Type B pancreatic cell (in vitro differentiated cells): ENCODE results near the gene ADCYAP1R1. TPM values are rescaled to one million over a fixed set of nuclear protein-coding genes. Genes with fewer than 3 reads are reported as not detected.

Source experiments
- DNase-seq: peaks from one replicate; pipeline ENCODE4 v3.0.0; 2021; ENCODE audit warnings: mixed read lengths; ENCODE audit not compliant: unreplicated experiment; ENCODE audit errors: extremely low spot score
- H3K27ac Mint-ChIP-seq: 2 replicates; pipeline ENCODE4 v1.8.0; 2021; ENCODE audit warnings: mild to moderate bottlenecking, mixed read lengths
- H3K27me3 Mint-ChIP-seq: 2 replicates; pipeline ENCODE4 v1.8.0; 2021; ENCODE audit warnings: mixed read lengths
- H3K36me3 Mint-ChIP-seq: 2 replicates; pipeline ENCODE4 v1.8.0; 2021; ENCODE audit warnings: mixed read lengths
- H3K4me1 Mint-ChIP-seq: one replicate; pipeline ENCODE4 v1.8.0; 2021; ENCODE audit warnings: mixed read lengths; ENCODE audit not compliant: unreplicated experiment
- H3K4me3 Mint-ChIP-seq: 2 replicates; pipeline ENCODE4 v1.8.0; 2021; ENCODE audit warnings: mild to moderate bottlenecking, mixed read lengths
- H3K9me3 Mint-ChIP-seq: 2 replicates; pipeline ENCODE4 v1.8.0; 2021; ENCODE audit warnings: mixed read lengths
- total RNA-seq: library from RNA; stranded (reverse); gene quantifications from 2 replicates; pipeline ENCODE4 v1.2.1, GENCODE V29; 2021; ENCODE audit warnings: low replicate concordance
- TF ChIP-seq, protein P1 (sequence below): fragments of 200-600 bp; sonication (generic); conservative IDR thresholded peaks from 2 replicates; pipeline ENCODE4 v1.5.0; 2021; ENCODE audit warnings: antibody characterized with exemption, mild to moderate bottlenecking

ADCYAP1R1 gene
- total RNA-seq, 1 donor from 2014 or later: 2.8 TPM

DNA sequence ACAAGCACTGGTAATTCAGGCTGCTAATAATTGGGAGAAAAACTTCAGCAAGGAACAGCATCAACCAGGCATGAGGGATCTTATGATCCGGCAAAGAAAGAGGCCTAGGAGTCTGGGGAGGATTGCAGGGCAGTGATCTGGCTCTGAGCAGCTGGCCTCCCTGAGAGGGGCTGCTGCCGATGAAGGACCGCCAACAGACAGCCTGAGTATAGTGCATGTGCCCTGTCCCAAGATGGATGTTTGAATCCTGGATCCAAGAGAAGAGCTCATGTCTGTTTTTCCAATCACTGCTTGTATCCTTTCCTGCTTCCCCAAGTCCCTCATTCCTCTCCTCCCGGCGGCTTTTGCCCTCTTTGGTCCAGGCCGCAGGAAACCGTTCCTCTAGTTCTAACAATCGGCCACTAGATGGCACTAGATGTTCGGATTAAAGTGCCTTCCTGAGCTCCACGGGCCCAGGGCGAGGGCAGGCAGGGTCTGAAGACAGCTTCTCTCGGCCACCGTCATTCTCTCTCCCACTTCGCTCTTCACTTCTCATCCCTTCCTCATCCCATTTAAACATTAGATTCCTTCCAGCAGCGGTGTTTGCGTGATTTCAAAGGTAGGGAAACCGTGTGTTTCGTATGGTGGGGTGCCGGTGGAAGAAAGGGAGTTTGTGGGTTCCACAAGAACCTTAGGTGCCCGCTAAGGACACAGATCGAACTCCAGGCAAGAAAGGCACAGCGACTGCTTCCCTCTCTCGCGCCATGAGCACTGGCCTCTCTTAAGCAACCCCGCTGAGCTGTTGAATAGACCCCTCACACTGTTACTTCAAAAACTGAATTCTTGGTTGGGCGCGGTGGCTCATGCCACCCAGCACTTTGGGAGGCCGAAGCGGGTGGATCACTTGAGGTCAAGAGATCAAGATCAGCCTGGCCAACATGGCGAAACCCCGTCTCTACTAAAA, 82.4 kb downstream of the ADCYAP1R1 start:
- DNase-seq: no peak
- H3K27me3 Mint-ChIP-seq: peaks cover 14% of the 10 kb centered on the region
- TF ChIP-seq, protein P1, sequence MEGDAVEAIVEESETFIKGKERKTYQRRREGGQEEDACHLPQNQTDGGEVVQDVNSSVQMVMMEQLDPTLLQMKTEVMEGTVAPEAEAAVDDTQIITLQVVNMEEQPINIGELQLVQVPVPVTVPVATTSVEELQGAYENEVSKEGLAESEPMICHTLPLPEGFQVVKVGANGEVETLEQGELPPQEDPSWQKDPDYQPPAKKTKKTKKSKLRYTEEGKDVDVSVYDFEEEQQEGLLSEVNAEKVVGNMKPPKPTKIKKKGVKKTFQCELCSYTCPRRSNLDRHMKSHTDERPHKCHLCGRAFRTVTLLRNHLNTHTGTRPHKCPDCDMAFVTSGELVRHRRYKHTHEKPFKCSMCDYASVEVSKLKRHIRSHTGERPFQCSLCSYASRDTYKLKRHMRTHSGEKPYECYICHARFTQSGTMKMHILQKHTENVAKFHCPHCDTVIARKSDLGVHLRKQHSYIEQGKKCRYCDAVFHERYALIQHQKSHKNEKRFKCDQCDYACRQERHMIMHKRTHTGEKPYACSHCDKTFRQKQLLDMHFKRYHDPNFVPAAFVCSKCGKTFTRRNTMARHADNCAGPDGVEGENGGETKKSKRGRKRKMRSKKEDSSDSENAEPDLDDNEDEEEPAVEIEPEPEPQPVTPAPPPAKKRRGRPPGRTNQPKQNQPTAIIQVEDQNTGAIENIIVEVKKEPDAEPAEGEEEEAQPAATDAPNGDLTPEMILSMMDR: peak; percentile 91
- no peak overlapping the region for H3K27ac Mint-ChIP-seq
- no peaks in the 10 kb centered on the region for H3K36me3 Mint-ChIP-seq
- no peak overlapping the region for H3K4me3 Mint-ChIP-seq
- H3K4me1 Mint-ChIP-seq: peaks cover 4% of the 10 kb centered on the region
- no peaks in the 10 kb centered on the region for H3K9me3 Mint-ChIP-seq

DNA sequence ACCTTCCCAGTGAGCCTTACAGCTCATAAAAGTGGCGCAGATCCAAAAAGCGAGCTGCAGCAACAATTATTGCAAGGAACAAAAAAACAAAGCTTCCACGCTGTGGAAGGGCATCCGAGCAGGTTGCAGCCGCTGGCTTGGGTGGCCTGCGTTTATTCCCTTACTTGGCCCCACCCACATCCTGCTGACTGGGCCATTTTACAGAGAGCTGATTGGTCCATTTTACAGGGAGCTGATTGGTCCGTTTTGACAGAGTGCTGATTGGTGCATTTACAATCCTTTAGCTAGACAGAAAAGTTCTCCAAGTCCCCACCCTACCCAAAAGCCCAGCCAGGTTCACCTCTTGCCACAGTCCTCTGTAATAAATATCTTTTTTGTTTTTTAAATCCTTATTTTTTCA, 85.1 kb downstream of the ADCYAP1R1 start:
- peaks cover 27% of the 10 kb centered on the region for H3K27me3 Mint-ChIP-seq
- DNase-seq: no peak
- H3K36me3 Mint-ChIP-seq: no peaks in the 10 kb centered on the region
- peaks cover 4% of the 10 kb centered on the region for H3K4me1 Mint-ChIP-seq
- H3K4me3 Mint-ChIP-seq: no peak overlapping the region
- H3K9me3 Mint-ChIP-seq: no peaks in the 10 kb centered on the region
- TF ChIP-seq, protein P1: no peak
- no peak overlapping the region for H3K27ac Mint-ChIP-seq

DNA sequence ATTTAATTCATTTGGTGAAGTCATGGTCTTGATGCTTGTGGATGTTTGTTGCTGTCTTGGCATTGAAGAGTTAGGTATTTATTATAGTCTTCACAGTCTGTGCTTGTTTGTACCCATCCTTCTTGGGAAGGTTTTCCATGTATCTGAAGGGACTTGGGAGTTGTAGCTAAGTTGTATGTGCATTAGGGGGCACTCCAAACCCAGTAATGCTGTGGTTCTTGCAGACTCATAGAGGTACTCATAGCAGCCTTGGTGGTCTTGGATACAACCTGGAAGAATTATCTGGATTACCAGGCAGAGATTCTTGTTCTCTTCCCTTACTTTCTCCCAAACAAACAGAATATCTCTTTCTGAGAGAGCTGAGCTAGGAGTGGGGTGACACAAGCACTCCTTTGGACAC, 93.2 kb downstream of the ADCYAP1R1 start:
- Mint-ChIP-seq H3K4me1 (no peaks in the 10 kb centered on the region), H3K27ac (no peak overlapping the region), H3K9me3 (no peaks in the 10 kb centered on the region), H3K36me3 (no peaks in the 10 kb centered on the region), H3K4me3 (no peak overlapping the region), H3K27me3 (peaks cover 60% of the 10 kb centered on the region)
- TF ChIP-seq, protein P1: no peak
- DNase-seq: no peak

DNA sequence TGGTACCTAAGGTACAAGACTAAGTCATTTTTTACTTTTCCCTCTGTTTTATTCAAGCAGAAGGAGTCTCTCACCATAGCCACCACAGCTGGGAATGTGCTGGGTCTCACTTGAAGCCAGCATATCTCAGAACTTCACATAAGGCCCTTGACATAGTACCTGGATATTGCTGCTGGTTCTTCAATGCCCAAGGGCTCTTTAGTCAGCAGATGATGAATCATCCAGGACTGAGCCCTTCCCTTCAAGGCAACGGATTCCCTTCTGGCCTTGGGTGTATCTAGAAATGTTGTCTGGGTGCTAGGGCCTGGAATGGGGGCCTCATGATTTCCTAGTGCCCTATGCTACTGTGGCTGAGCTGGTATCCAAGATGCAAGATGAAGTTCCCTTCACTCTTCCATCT, 93.9 kb downstream of the ADCYAP1R1 start:
- peaks cover 53% of the 10 kb centered on the region for H3K27me3 Mint-ChIP-seq
- no peaks in the 10 kb centered on the region for H3K36me3 Mint-ChIP-seq
- no peaks in the 10 kb centered on the region for H3K9me3 Mint-ChIP-seq
- DNase-seq: no peak
- no peaks in the 10 kb centered on the region for H3K4me1 Mint-ChIP-seq
- H3K4me3 Mint-ChIP-seq: no peak overlapping the region
- TF ChIP-seq, protein P1: no peak
- no peak overlapping the region for H3K27ac Mint-ChIP-seq

DNA sequence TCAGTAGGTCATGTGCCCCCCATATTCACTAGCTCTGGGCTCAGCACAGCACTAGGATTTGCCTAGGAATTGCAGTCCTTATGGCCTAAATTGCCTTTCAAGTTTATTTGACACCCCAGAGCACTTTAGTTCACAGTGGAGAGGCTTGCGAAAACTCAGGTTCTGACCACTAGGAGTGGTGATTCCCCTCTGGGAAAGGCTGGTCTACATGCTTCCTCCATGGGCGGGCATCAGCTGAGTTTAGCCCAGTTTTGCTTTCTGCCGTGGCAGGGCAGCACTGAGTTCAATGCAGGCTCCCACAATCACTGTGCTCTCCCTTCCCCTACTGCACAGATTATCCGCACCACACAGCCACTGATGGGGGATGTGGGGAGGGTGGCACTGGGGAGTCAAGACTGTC, 94.4 kb downstream of the ADCYAP1R1 start:
- no peak for DNase-seq
- Mint-ChIP-seq H3K36me3 (no peaks in the 10 kb centered on the region), H3K4me3 (no peak overlapping the region), H3K27me3 (peaks cover 49% of the 10 kb centered on the region), H3K27ac (no peak overlapping the region), H3K9me3 (no peaks in the 10 kb centered on the region), H3K4me1 (no peaks in the 10 kb centered on the region)
- TF ChIP-seq, protein P1: no peak
